PC-3 (cell line): ENCODE measurements around the gene REC114. TPM values are rescaled to one million over a fixed set of nuclear protein-coding genes. Genes with fewer than 3 reads are reported as not detected.

ENCODE experiments used
- ATAC-seq: fragments of 200-7000 bp; cut with Tn5 transposase; 2 replicates; pipeline ENCODE4 v1.9.1; 2020; ENCODE audit warnings: mild to moderate bottlenecking, moderate library complexity
- BruUV-seq: library from RNA; stranded (reverse); fragments of 400-500 nt; replicated peaks from 2 replicates; lab custom pipeline; 2021; lab: Mats Ljungman, UMichigan
- CTCF ChIA-PET: fragments of 300-600 bp; sonication (Branson Sonifier 250); formaldehyde crosslinking; loops from one replicate; lab custom pipeline; 2022; ENCODE audit warnings: antibody characterized with exemption; lab: Charles Lee
- POLR2A ChIA-PET: fragments of 300-600 bp; sonication (Branson Sonifier 250); formaldehyde crosslinking; loops from one replicate; lab custom pipeline; 2022; ENCODE audit warnings: antibody characterized with exemption; ENCODE audit not compliant: unreplicated experiment; lab: Charles Lee
- DNase-seq: peaks from one replicate; pipeline ENCODE4 v3.0.0-alpha.2; 2015
- H2AFZ ChIP-seq: fragments of 300-600 bp; sonication (generic); 2 replicates; pipeline ENCODE4 v1.6.0; 2016; ENCODE audit warnings: antibody characterized with exemption, low read length
- H3F3A ChIP-seq: fragments of 300-600 bp; sonication (generic); one replicate; pipeline ENCODE4 v1.6.0; 2017; ENCODE audit warnings: antibody characterized with exemption, low read length, control low read depth, mild to moderate bottlenecking; ENCODE audit not compliant: unreplicated experiment
- H3K27ac ChIP-seq: fragments of 300-600 bp; sonication (generic); 2 replicates; pipeline ENCODE4 v1.5.1; 2016; ENCODE audit warnings: mild to moderate bottlenecking, low read length
- H3K27me3 ChIP-seq: fragments of 300-600 bp; sonication (generic); 2 replicates; pipeline ENCODE4 v1.6.1; 2016; ENCODE audit warnings: low read length, mixed read lengths
- H3K36me3 ChIP-seq: fragments of 300-600 bp; sonication (generic); 2 replicates; pipeline ENCODE4 v1.6.1; 2016; ENCODE audit warnings: low read depth, mixed run types, low read length, mixed read lengths
- H3K4me1 ChIP-seq: fragments of 300-600 bp; sonication (generic); 2 replicates; pipeline ENCODE4 v1.5.1; 2016; ENCODE audit warnings: low read length; ENCODE audit not compliant: insufficient read depth
- H3K4me2 ChIP-seq: fragments of 300-600 bp; sonication (generic); 2 replicates; pipeline ENCODE4 v1.6.0; 2016; ENCODE audit warnings: low read length
- H3K4me3 ChIP-seq: fragments of 300-600 bp; sonication (generic); 2 replicates; pipeline ENCODE4 v1.5.1; 2016; ENCODE audit warnings: mild to moderate bottlenecking, low read length, mixed read lengths
- H3K79me2 ChIP-seq: fragments of 300-600 bp; sonication (generic); 2 replicates; pipeline ENCODE4 v1.6.1; 2017; ENCODE audit warnings: low read length, mixed read lengths
- H3K9ac ChIP-seq: fragments of 300-600 bp; sonication (generic); 2 replicates; pipeline ENCODE4 v1.6.0; 2016; ENCODE audit warnings: mild to moderate bottlenecking, low read length
- H3K9me2 ChIP-seq: fragments of 300-600 bp; sonication (generic); replicated peaks from 2 replicates; pipeline ENCODE4 v1.6.1; 2016; ENCODE audit warnings: mixed run types, low read length, mixed read lengths
- H3K9me3 ChIP-seq: fragments of 300-600 bp; sonication (generic); 2 replicates; pipeline ENCODE4 v1.6.1; 2016; ENCODE audit warnings: low read length, mixed read lengths
- H4K20me1 ChIP-seq: fragments of 300-600 bp; sonication (generic); 2 replicates; pipeline ENCODE4 v1.6.1; 2016; ENCODE audit warnings: low read length, mixed read lengths
- CTCF ChIP-seq: fragments of 300-600 bp; sonication (generic); conservative IDR thresholded peaks from 2 replicates; pipeline ENCODE4 v1.5.1; 2017; ENCODE audit warnings: antibody characterized with exemption, low read depth, mild to moderate bottlenecking, low read length
- EZH2 ChIP-seq: fragments of 300-600 bp; sonication (generic); IDR thresholded peaks from one replicate; pipeline ENCODE4 v1.6.1; 2017; ENCODE audit warnings: antibody characterized with exemption, mild to moderate bottlenecking, low read length; ENCODE audit not compliant: unreplicated experiment
- EZH2phosphoT487 ChIP-seq: fragments of 300-600 bp; sonication (generic); IDR thresholded peaks from 2 replicates; pipeline ENCODE4 v1.6.1; 2018; ENCODE audit warnings: mild to moderate bottlenecking, antibody characterized with exemption, low read length, borderline replicate concordance
- intact Hi-C: fragments of 100-400 bp; cut with micrococcal nuclease; formaldehyde crosslinking; loops from 2 replicates; pipeline ENCODE4 v1.9.0; 2023
- total RNA-seq: library from RNA; depleted of rRNA; stranded (reverse); fragments of >200 nt; gene quantifications from 2 replicates; pipeline ENCODE4 v1.2.3, GENCODE V29; 2014

Gene REC114
- total RNA-seq, 1 experiment from 2014 or later = not detected

- BruUV-seq = no TSS peak
- H3K9me2 ChIP-seq = no peaks in the 10 kb centered on the region
- no peak overlapping the region for H2AFZ ChIP-seq
- no peaks in the 10 kb centered on the region for H3F3A ChIP-seq
- H3K27ac ChIP-seq = no peak overlapping the region
- no peak overlapping the region for H3K4me2 ChIP-seq
- intact Hi-C loops = loop anchor here (10.0 kb wide), 1 partner anchor 265 kb away; no protein-coding TSS in a partner anchor
- ChIA-PET CTCF (no interaction called here), POLR2A (no interaction called here)
- no peak for DNase-seq
- H3K79me2 ChIP-seq = no peaks in the 10 kb centered on the region
- H3K4me3 ChIP-seq = no peak overlapping the region
- H3K9ac ChIP-seq = no peak overlapping the region
- ATAC-seq = no peak
- no peaks in the 10 kb centered on the region for H3K36me3 ChIP-seq
- no peaks in the 10 kb centered on the region for H3K4me1 ChIP-seq
- no peaks in the 10 kb centered on the region for H3K9me3 ChIP-seq
- TF ChIP-seq EZH2 = no peak
- no peak for TF ChIP-seq CTCF
- no peak for TF ChIP-seq EZH2phosphoT487
- no peaks in the 10 kb centered on the region for H4K20me1 ChIP-seq
- no peaks in the 10 kb centered on the region for H3K27me3 ChIP-seq
These were observed 107.2 kb downstream of the REC114 start for GRCh38 chr15:73550190-73550589.

GRCh38 chr15:73555080-73555479 is 112.1 kb downstream of the REC114 start:
- DNase-seq (no peak), ATAC-seq (no peak)
- Histone ChIP-seq H3K9me2 (no peaks in the 10 kb centered on the region), H3K9ac (no peak overlapping the region), H3K4me3 (no peak overlapping the region), H3K4me2 (no peak overlapping the region), H3K27ac (no peak overlapping the region), H4K20me1 (peaks cover 4% of the 10 kb centered on the region; the same call in 1 of the 2 replicates), H2AFZ (no peak overlapping the region), H3K9me3 (no peaks in the 10 kb centered on the region), H3K4me1 (peaks cover 14% of the 10 kb centered on the region), H3K79me2 (no peaks in the 10 kb centered on the region), H3F3A (no peaks in the 10 kb centered on the region), H3K36me3 (peaks cover 21% of the 10 kb centered on the region), H3K27me3 (no peaks in the 10 kb centered on the region)
- intact Hi-C loops = loop anchor here (10.0 kb wide), 1 partner anchor 270 kb away; no protein-coding TSS in a partner anchor
- no TSS peak for BruUV-seq
- ChIA-PET CTCF (no interaction called here), POLR2A (interaction anchor here (0.5 kb wide), 1 partner anchor 281 kb away, joined by 4 read pairs; no protein-coding TSS in a partner anchor)
- no peak for TF ChIP-seq EZH2
- no peak for TF ChIP-seq EZH2phosphoT487
- no peak for TF ChIP-seq CTCF

- Histone ChIP-seq H3K9me2 (no peaks in the 10 kb centered on the region), H3K79me2 (no peaks in the 10 kb centered on the region), H3K4me1 (peaks cover 14% of the 10 kb centered on the region), H2AFZ (no peak overlapping the region), H3F3A (no peaks in the 10 kb centered on the region), H3K4me3 (no peak overlapping the region), H3K9ac (no peak overlapping the region), H3K27ac (peak overlapping the region; percentile 6; the same call in 1 of the 2 replicates), H3K4me2 (no peak overlapping the region), H3K27me3 (no peaks in the 10 kb centered on the region), H3K36me3 (peaks cover 34% of the 10 kb centered on the region), H4K20me1 (peaks cover 5% of the 10 kb centered on the region; the same call in 1 of the 2 replicates), H3K9me3 (no peaks in the 10 kb centered on the region)
- DNase-seq = peak; percentile 70
- BruUV-seq = no TSS peak
- peak; percentile 89 for ATAC-seq
- no peak for TF ChIP-seq CTCF
- ChIA-PET POLR2A (no interaction called here), CTCF (no interaction called here)
- intact Hi-C loops = loop anchor here (10.0 kb wide), 1 partner anchor 274 kb away; no protein-coding TSS in a partner anchor
These were observed 115.6 kb downstream of the REC114 start for GRCh38 chr15:73558529-73558928.
